GM12878 (cell line): ENCODE measurements around the gene LKAAEAR1. TPM values are rescaled to one million over a fixed set of nuclear protein-coding genes. Genes with fewer than 3 reads are reported as not detected.

ENCODE experiments used
- ATAC-seq: fragments of 200-7000 bp; cut with Tn5 transposase; 3 replicates; pipeline ENCODE4 v1.9.1; 2020; ENCODE audit warnings: mild to moderate bottlenecking, moderate library complexity
- BruUV-seq: library from RNA; stranded (reverse); fragments of 400-500 nt; replicated peaks from 2 replicates; lab custom pipeline; 2021; lab: Mats Ljungman, UMichigan
- CTCF ChIA-PET: fragments of 300-600 bp; sonication (Branson Sonifier 250); formaldehyde crosslinking; extraction: SDS; loops from one replicate; lab custom pipeline; 2021; ENCODE audit warnings: inconsistent platforms; lab: Yijun Ruan, JAX
- POLR2A ChIA-PET: fragments of 350-600 bp; formaldehyde crosslinking; extraction: SDS; loops from one replicate; lab custom pipeline; 2021; ENCODE audit warnings: inconsistent platforms; lab: Charles Lee
- RAD21 ChIA-PET: fragments of 300-600 bp; sonication (Branson Sonifier 250); formaldehyde crosslinking; loops from one replicate; lab custom pipeline; 2023; ENCODE audit warnings: antibody characterized with exemption; ENCODE audit not compliant: unreplicated experiment; lab: Charles Lee
- SMC1A ChIA-PET: fragments of 300-600 bp; sonication (Branson Sonifier 250); formaldehyde crosslinking; loops from one replicate; lab custom pipeline; 2023; ENCODE audit not compliant: unreplicated experiment, uncharacterized antibody; lab: Charles Lee
- DNase-seq: peaks from one replicate; pipeline ENCODE4 v3.0.0-alpha.2; 2011; ENCODE audit warnings: low read depth, low spot score
- FAIRE-seq: peaks from 3 replicates; lab custom pipeline; 2011; peaks lifted over from hg19 to GRCh38; lab: Jason Lieb, UNC
- H2AFZ ChIP-seq: 2 replicates; pipeline ENCODE4 v1.6.0; 2011; ENCODE audit warnings: low read depth, low read length, control low read depth; ENCODE audit not compliant: control insufficient read depth
- H3K27ac ChIP-seq: 2 replicates; pipeline ENCODE4 v1.5.1; 2011; ENCODE audit warnings: control low read depth; ENCODE audit not compliant: control insufficient read depth, insufficient read depth
- H3K27me3 ChIP-seq, 2 experiments: replicated peaks in 1 of 2; 2 replicates each; pipeline versions ENCODE4 v1.6.0 to v1.6.1; 2011; ENCODE audit warnings: low read length in 1 of 2; ENCODE audit not compliant: control insufficient read depth in 2 of 2, insufficient read depth in 2 of 2
- H3K36me3 ChIP-seq, 2 experiments: 2 replicates each; pipeline ENCODE4 v1.5.1; 2011; ENCODE audit warnings: low read length in 1 of 2; ENCODE audit not compliant: control insufficient read depth in 2 of 2, insufficient read depth in 2 of 2
- H3K4me1 ChIP-seq: 2 replicates; pipeline ENCODE4 v1.6.1; 2011; ENCODE audit warnings: mild to moderate bottlenecking, low read length, moderate library complexity, mixed read lengths; ENCODE audit not compliant: control insufficient read depth, insufficient read depth
- H3K4me2 ChIP-seq: 2 replicates; pipeline ENCODE4 v1.6.0; 2011; ENCODE audit warnings: control low read depth; ENCODE audit not compliant: control insufficient read depth, insufficient read depth
- H3K4me3 ChIP-seq: fragments of 200-600 bp; sonication (generic); 2 replicates; pipeline ENCODE4 v1.5.1; 2016
- H3K79me2 ChIP-seq: 2 replicates; pipeline ENCODE4 v1.6.0; 2011; ENCODE audit warnings: low read length; ENCODE audit not compliant: control insufficient read depth, insufficient read depth
- H3K9ac ChIP-seq: 2 replicates; pipeline ENCODE4 v1.8.0; 2011; ENCODE audit warnings: low read length, control low read depth, mixed read lengths; ENCODE audit not compliant: control insufficient read depth, insufficient read depth
- H3K9me3 ChIP-seq: replicated peaks from 3 replicates; pipeline ENCODE4 v1.5.1; 2011; ENCODE audit warnings: mild to moderate bottlenecking, low read length; ENCODE audit not compliant: control insufficient read depth, insufficient read depth
- H4K20me1 ChIP-seq: 2 replicates; pipeline ENCODE4 v1.6.0; 2011; ENCODE audit not compliant: control insufficient read depth, insufficient read depth
- ASH2L ChIP-seq: fragments of 300-600, 200-600 bp; sonication (generic); IDR thresholded peaks from 2 replicates; pipeline ENCODE4 v1.6.1; 2017; ENCODE audit warnings: low read depth, mild to moderate bottlenecking, borderline replicate concordance
- BHLHE40 ChIP-seq, 2 experiments: fragments of 450-650 bp in 1 of 2; IDR thresholded peaks; 2 replicates each; pipeline ENCODE4 v1.6.1; 2011 to 2017; ENCODE audit warnings: low read depth in 2 of 2, borderline replicate concordance in 1 of 2, improper control_type of control experiment in 1 of 2, low read length in 1 of 2, mild to moderate bottlenecking in 1 of 2
- CHD4 ChIP-seq: fragments of 200-600 bp; sonication (generic); IDR thresholded peaks from 2 replicates; pipeline ENCODE4 v1.6.1; 2016; ENCODE audit warnings: mild to moderate bottlenecking
- EED ChIP-seq: sonication (generic); IDR thresholded peaks from 2 replicates; pipeline ENCODE4 v1.6.1; 2016; ENCODE audit warnings: antibody characterized with exemption, low read depth
- IKZF1 ChIP-seq: fragments of 450-650 bp; conservative IDR thresholded peaks from 2 replicates; pipeline ENCODE4 v1.6.1; 2017; ENCODE audit warnings: antibody characterized with exemption, mild to moderate bottlenecking
- IKZF2 ChIP-seq, 2 experiments: fragments of 450-650 bp; IDR thresholded peaks; 2 replicates each; pipeline ENCODE4 v1.6.1; 2017; ENCODE audit warnings: mild to moderate bottlenecking in 2 of 2, moderate library complexity in 2 of 2
- RELB ChIP-seq: fragments of 450-650 bp; IDR thresholded peaks from 2 replicates; pipeline ENCODE4 v1.6.1; 2017; ENCODE audit warnings: low read depth, mild to moderate bottlenecking, moderate library complexity
- WGBS: methylation state at CpG from one replicate; pipeline ENCODE4 v1.1.6; 2016; ENCODE audit warnings: low lambda C conversion rate; ENCODE audit not compliant: insufficient replicate concordance, insufficient coverage; ENCODE audit errors: missing lambda C conversion rate; 5-methylcytosine and 5-hydroxymethylcytosine counted together
- in situ Hi-C: fragments of 300-500 bp; cut with MboI; formaldehyde crosslinking; loops from 9 replicates; pipeline ENCODE4 v1.14.3; 2018; ENCODE audit warnings: mixed read lengths
- intact Hi-C: fragments of 100-400 bp; cut with micrococcal nuclease; formaldehyde crosslinking; loops from one replicate; pipeline ENCODE4 v1.14.2; 2022; ENCODE audit not compliant: unreplicated experiment
- polyA plus RNA-seq, 11 experiments: library from polyadenylated mRNA; depleted of rRNA in 4 of 11; unstranded in 6 of 11; stranded (reverse) in 5 of 11; fragments of >200 nt; fragmentation: Nextera tagmentation in 4 of 11; fragmentation: Illumina TruSeq in 1 of 11; extraction: Ambion mirVana in 4 of 11; extraction: Trizol in 1 of 11; gene quantifications; 1 replicate in 1 of 11; 2 replicates in 10 of 11; pipeline versions ENCODE4 v1.2.1 to v1.2.3, GENCODE V29; 2011 to 2016; ENCODE audit warnings: inconsistent platforms in 2 of 11, missing spikeins in 2 of 11, low read depth in 1 of 11
- total RNA-seq, 4 experiments: library from RNA; depleted of rRNA in 3 of 4; stranded (reverse); fragments of >200 nt in 3 of 4; fragmentation: Illumina TruSeq in 1 of 4; extraction: Trizol in 1 of 4; gene quantifications; 2 replicates each; pipeline versions ENCODE4 v1.2.1 to v1.2.3, GENCODE V29; 2013 to 2021
- TF ChIP-seq, protein P1 (sequence below): IDR thresholded peaks from 2 replicates; pipeline ENCODE4 v1.6.1; 2012; ENCODE audit warnings: low read depth, low read length, improper control_type of control experiment

The LKAAEAR1 gene
- total and polyA plus RNA-seq, 10 of the 15 experiments (the other 5 are each of a cell fraction or from before 2014, with no cell fraction given): not detected

DNA sequence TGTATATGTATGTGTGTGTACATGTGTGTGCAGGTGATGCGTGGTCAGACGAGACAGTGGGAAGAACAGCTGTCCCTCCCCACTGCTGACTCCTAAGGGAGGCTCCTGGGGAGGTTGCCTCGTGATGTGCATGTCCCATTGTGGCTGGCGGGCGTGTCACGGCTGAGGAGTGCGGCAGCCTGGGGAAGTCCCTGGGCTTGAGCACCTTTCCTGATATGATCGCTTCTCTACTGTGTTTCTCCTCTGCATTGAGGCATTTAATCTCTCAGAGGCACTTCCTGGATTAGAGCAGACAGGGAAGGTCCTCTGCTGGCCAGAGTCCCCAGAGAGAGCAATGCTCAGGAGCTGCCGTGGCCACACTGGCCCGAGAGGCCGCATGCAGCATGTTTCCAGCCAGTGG lies 11.7 kb upstream of the LKAAEAR1 start:
- BruUV-seq: no TSS peak
- H3K27ac ChIP-seq: no peak overlapping the region
- ATAC-seq (peak; percentile 40), DNase-seq (no peak), FAIRE-seq (no peak)
- H3K36me3 ChIP-seq: no peaks in the 10 kb centered on the region
- H3K9me3 ChIP-seq: no peaks in the 10 kb centered on the region
- H4K20me1 ChIP-seq: no peaks in the 10 kb centered on the region
- in situ Hi-C loops: no loop called here
- 23% methylated on average over 11 of the region's 11 CpGs for WGBS
- SMC1A ChIA-PET: no interaction called here
- RAD21 ChIA-PET: interaction anchor here (1.3 kb wide), 1 partner anchor 25 kb away, joined by 3 read pairs; no protein-coding TSS in a partner anchor
- H3K79me2 ChIP-seq: no peaks in the 10 kb centered on the region
- CTCF ChIA-PET: interaction anchor here (0.8 kb wide), 1 partner anchor 25 kb away, joined by 3 read pairs; no protein-coding TSS in a partner anchor
- no peak overlapping the region; the same call in 1 of the 2 replicates for H3K4me2 ChIP-seq
- H3K4me1 ChIP-seq: peaks cover 16% of the 10 kb centered on the region
- intact Hi-C loops: no loop called here
- TF ChIP-seq BHLHE40 (IDR thresholded peaks at IDR 0.05; ENCODE audit: borderline replicate concordance in 1 of 2, low read depth in 2 of 2, low read length in 1 of 2): peak; percentile 30 to 53; a peak in 2 of 4 replicates
- TF ChIP-seq EED: 0 out of 2 replicates have a peak, but pooled peaks have one; percentile 18
- TF ChIP-seq IKZF1: peak; percentile 37; the same call in 1 of the 2 replicates
- 0 out of 2 replicates have a peak, but pooled peaks have one; percentile 17 for TF ChIP-seq RELB
- TF ChIP-seq CHD4: no peak
- no peak for TF ChIP-seq ASH2L
- 0 out of 4 replicates have a peak, but pooled peaks of 1 of the 2 experiments have one; percentile 22 for TF ChIP-seq IKZF2 (IDR thresholded peaks at IDR 0.05)
- TF ChIP-seq, protein P1, sequence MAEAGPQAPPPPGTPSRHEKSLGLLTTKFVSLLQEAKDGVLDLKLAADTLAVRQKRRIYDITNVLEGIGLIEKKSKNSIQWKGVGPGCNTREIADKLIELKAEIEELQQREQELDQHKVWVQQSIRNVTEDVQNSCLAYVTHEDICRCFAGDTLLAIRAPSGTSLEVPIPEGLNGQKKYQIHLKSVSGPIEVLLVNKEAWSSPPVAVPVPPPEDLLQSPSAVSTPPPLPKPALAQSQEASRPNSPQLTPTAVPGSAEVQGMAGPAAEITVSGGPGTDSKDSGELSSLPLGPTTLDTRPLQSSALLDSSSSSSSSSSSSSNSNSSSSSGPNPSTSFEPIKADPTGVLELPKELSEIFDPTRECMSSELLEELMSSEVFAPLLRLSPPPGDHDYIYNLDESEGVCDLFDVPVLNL: no peak
- POLR2A ChIA-PET: no interaction called here
- H2AFZ ChIP-seq: no peak overlapping the region
- H3K4me3 ChIP-seq: no peak overlapping the region
- peaks cover 0 to 3% of the 10 kb centered on the region in 2 experiments; a peak in 1 of 4 replicates for H3K27me3 ChIP-seq
- no peak overlapping the region for H3K9ac ChIP-seq
